Measurements from ENCODE around the gene RBM43.
"Not testable (repeated sequence)": the region's sequence is repeated elsewhere in the genome, so short reads cannot be mapped to it uniquely, and the experiment has no call there.

Gene RBM43

DNA sequence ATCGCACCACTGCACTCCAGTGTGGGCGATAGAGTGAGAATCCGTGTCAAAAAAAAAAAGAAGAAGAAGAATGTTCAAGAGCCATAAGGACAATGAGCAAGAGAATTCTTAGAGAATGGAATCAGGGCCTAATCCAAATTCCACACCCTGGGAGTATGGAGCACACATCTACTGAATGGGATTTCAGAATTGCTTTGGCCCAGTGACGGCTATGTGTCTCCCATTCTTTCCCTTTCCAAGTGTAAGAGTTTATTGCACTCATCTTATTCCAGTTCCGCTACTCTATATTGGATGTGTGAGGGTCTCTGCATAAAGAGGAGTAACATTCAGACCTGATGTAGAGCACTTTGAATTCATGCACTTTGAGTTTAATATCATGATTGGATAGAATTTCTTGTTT lies 5.9 kb upstream of the RBM43 start:
- DNase-seq = no peak

GRCh38 chr2:151265991-151266390 lies 4.3 kb upstream of the RBM43 start:
- DNase-seq = no peak

DNA sequence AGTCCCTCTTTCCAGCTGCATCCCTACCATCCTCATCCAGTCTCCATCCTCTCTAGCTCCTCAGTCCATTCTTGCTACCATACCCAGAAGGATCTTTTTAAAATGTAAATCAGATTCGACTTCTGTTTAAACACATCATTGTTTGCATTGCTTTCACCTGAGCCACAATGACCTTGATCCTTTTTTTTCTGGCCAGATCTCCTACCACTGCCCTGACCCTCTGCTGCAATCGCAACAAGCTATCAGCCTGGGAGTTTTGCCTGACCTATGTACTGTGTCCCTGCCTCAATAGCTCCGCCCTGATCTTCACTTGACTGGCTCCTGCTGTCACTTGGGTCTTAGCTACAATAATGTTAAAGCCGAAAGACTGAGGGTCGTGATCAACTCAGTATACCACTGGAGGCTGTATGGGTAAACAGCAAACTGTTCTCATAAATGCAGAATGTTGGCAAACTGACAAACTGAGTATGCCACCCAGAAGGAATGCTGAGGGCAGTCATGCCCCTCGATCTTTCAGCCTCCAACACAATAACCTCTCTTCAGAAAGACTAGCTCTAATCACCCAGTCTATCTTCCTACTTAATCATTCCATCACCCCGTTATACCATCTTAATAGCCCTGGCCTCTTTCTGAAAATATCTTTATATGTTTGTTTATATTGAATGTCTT lies 2.6 kb upstream of the RBM43 start:
- DNase-seq = no peak

DNA sequence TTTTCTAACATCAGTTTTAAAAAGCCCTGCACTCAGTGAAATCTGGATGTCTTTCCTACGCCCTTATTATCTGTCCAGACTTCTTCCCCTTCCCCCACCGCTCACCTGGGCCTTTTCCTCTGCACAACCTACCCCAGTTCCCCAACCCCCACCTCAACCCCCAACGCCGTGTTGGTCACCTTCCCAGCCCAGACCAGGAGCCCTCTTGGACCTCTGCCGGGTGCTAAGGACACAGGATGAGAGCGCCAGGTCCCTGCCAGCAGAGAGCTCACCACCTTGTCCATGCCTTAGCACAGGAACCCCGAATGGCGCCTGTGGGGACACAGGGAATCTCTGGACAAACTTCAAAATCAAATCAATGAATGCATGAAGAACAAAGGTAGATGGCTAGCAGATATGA lies 966 bp upstream of the RBM43 start:
- no peak for DNase-seq

- no peak for DNase-seq
These were observed 271 bp upstream of the RBM43 start for GRCh38 chr2:151261977-151262291.

- DNase-seq = no peak
These were observed 961 bp downstream of the RBM43 start for GRCh38 chr2:151260573-151261230.

GRCh38 chr2:151258121-151258520 lies 3.5 kb downstream of the RBM43 start:
- DNase-seq = no peak

DNA sequence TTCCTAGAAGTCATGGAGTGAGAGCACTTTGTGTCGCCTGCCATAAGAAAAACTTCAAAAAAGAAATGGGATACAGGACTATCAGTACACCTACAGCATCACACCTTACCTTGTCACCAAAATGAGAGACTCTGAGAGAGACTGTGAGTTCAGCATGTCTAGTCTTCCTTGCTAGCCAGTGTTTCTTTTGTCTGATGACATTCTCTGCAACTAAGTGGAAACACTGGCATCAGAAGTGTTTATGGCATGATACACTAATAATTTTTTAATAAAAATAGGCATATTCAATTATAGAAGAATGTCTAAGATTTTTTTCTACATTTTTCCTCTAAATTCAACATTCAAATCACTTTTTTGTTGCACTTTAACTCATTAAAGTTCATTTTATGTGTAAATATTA lies 9.0 kb downstream of the RBM43 start:
- no peak for DNase-seq

GRCh38 chr2:151251012-151251411 lies 10.7 kb downstream of the RBM43 start:
- no peak for DNase-seq

GRCh38 chr2:151247432-151247831 lies 14.2 kb downstream of the RBM43 start:
- DNase-seq = no peak

- DNase-seq = no peak
These were observed 15.5 kb downstream of the RBM43 start for GRCh38 chr2:151246152-151246551.

GRCh38 chr2:151243468-151243867 lies 18.2 kb downstream of the RBM43 start:
- no peak for DNase-seq

DNA sequence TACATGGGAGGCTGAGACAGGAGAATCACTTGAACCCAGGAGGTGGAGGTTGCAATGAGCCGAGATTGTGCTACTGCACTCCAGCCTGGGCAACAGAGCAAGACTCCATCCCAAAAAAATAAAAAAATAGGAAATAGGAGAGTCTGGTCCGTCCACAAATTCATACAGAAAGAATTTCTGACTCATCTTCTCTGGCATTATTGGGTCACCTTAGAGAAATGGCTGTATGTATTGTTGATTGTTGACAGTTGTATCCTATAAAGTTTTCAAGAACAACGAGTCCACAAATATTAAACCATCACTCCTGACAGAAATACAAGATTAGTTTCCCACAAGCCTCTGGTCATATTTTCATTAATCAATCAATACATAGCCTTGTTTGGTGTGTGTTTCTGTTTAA lies 20.4 kb downstream of the RBM43 start:
- DNase-seq = no peak

DNA sequence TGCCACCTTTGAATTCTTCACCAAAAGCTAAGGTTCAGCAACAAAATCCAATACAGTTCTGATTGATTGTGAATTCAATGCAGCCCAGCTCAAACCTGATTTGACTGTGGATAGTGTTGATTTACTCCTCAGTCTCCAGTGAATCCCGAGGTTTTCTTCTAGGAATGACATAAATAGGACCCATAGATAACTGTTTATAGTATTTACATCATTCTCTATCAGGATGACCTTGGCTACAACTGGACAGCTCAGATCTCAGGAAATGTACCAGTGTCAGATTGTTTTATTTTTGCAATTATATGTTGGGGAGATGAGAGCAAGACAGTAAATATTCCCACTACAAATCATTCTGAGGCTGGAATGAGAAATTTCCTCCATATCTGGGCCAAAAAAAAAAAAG lies 21.2 kb downstream of the RBM43 start:
- DNase-seq = no peak

GRCh38 chr2:151239624-151240023 lies 22.0 kb downstream of the RBM43 start:
- DNase-seq = no peak

GRCh38 chr2:151238527-151239487 lies 22.9 kb downstream of the RBM43 start:
- DNase-seq = peak; percentile 47

DNA sequence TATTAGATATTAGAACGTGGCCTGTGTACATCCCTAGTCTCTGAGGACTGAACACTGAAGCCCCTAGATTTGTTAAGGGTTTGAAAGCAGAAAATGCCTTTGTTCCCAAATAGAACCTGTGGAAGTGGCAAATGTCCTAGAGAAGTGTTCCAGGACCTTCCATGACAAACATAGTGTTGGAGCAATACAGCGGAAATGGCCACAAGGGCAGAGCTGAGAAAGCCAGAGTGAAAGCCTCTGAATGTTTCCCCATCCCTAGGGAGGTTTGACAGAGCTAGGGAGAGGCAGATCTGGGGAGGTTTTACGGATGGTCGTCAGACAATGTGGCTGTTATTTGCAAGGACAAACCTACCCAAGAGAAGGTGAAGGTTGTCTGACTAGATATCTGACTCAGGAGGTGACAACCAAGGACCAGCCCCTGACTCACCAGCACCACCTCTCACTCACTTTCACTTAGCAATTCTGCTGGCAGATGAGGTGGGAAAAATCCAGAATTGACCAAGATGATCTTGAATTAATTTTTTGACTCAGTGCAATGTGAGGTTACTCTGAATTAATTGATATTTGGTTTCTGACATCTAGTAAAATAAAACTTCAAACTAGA lies 24.1 kb downstream of the RBM43 start:
- no peak for DNase-seq

DNA sequence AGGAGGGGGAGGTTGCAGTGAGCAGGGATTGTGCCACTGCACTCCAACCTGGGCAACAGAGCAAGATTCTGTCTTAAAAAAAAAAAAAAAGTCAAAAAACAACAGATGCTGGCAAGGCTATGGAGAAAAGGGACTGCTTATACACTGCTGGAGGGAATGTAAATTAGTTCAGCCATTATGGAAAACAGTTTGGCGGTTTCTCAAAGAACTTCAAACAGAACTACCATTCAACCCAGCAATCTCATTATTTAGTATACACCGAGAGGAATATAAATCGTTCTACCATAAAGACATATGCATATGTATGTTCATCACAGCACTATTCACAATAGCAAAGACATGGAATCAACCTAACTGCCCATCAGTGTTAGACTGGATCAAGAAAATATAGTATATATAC lies 27.9 kb downstream of the RBM43 start:
- not testable (repeated sequence) for DNase-seq

DNA sequence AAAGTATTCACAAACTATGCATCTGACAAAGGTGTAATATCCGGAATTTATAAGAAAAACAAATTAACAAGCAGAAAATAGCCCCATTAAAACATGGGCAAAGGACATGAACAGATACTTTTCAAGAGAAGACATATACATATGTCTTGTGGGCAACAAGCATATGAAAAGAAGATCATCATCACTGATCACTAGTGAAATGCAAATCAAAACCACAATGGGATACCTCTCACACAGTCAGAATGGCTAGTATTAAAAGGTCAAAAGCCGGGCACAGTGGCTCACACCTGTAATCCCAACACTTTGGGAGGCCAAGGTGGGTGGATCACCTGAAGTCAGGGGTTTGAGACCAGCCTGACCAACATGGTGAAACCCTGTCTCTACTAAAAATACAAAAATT lies 28.4 kb downstream of the RBM43 start:
- not testable (repeated sequence) for DNase-seq

GRCh38 chr2:151230627-151231140 lies 31.0 kb downstream of the RBM43 start:
- DNase-seq = no peak

DNA sequence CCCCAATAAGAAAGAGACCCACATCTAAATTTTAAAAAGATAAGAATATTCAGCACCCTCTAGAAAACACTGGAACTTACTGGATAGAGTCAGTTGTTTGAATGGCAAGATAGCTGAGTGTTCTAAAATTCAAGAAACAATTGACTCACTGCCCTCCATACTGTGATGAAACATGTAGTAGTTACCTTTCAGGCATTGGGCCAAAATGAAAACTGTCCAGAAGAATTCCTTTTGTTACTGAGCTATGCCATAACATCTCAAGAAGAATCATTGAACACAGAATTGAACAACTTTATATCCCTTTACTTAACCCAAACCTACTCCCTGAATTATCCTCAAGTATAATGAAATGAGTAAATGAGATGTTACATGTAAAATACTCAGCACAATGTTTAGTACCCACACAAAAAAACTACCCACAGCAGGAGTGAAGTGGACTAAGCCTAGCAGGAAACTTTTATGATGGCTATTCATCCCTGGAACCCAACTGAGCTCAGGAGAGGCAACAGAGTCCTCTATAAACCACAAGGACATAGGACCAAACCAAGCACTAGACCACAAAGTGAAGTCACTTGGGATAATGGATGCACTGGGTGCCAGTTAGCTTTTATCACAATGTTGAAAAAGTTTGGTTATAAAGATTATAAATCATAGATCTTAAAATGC lies 32.7 kb downstream of the RBM43 start:
- no peak for DNase-seq

DNA sequence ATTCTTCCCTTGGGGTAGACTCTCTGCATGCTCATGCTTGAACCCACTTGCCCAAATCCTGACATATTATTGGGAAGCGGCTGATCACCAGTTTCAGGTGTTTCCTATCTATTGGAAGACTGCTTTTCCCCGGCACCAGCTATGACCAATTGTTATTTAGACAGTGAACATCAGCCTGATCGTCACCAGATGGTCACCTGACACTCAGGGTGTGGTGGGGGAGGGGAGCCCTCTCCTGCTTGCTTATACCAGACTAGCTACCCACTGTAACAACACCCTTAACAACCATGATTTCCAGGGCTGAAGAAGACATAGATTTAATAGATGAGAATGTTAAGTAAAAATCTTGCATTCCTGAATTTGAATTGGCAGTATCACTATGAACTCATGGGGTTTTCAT lies 44.3 kb downstream of the RBM43 start:
- no peak for DNase-seq

- DNase-seq = no peak
These were observed 54.6 kb downstream of the RBM43 start for GRCh38 chr2:151207100-151207499.

Data from NCI-H2081 treated with DMSO at 0.1 percent for 48 hours (cell line).